Mesodermal cell (in vitro differentiated cells): Measurements from ENCODE around the gene PXT1. TPM values are rescaled to one million over a fixed set of nuclear protein-coding genes. Genes with fewer than 3 reads are reported as not detected.
"Not testable (repeated sequence)": the region's sequence is repeated elsewhere in the genome, so short reads cannot be mapped to it uniquely, and the experiment has no call there.

Experiments used
- H3K27ac ChIP-seq: 2 replicates; pipeline ENCODE4 v1.7.0; 2013; ENCODE audit warnings: mild to moderate bottlenecking, low read depth, low read length, moderate library complexity; ENCODE audit not compliant: severe bottlenecking
- H3K36me3 ChIP-seq: 2 replicates; pipeline ENCODE4 v1.7.1; 2013; ENCODE audit warnings: mild to moderate bottlenecking, low read length, moderate library complexity; ENCODE audit not compliant: control insufficient read depth, insufficient read depth
- H3K4me1 ChIP-seq: one replicate; pipeline ENCODE4 v1.7.1; 2013; ENCODE audit warnings: mild to moderate bottlenecking, low read length; ENCODE audit not compliant: insufficient read depth, control insufficient read depth, poor library complexity, severe bottlenecking
- H3K4me3 ChIP-seq: 2 replicates; pipeline ENCODE4 v1.7.0; 2013; ENCODE audit warnings: low read length, control low read depth, mild to moderate bottlenecking; ENCODE audit not compliant: insufficient read depth, poor library complexity, severe bottlenecking; ENCODE audit errors: extremely low read depth
- H3K9me3 ChIP-seq: 2 replicates; pipeline ENCODE4 v1.7.1; 2013; ENCODE audit warnings: mild to moderate bottlenecking, low read length, moderate library complexity; ENCODE audit not compliant: control insufficient read depth
- WGBS, 2 experiments: methylation state at CpG; one replicate each; pipeline ENCODE4 v1.1.5; 2013; ENCODE audit warnings: missing lambda C conversion rate in 2 of 2; ENCODE audit not compliant: insufficient coverage in 2 of 2; 5-methylcytosine and 5-hydroxymethylcytosine counted together
- polyA plus RNA-seq, 2 experiments: library from polyadenylated mRNA; stranded (reverse); fragments of 50-300 nt; gene quantifications; one replicate each; pipeline ENCODE4 v1.2.3, GENCODE V29; 2013

The PXT1 gene
- not detected for polyA plus RNA-seq (2013, experiment 1 of 2)
- polyA plus RNA-seq (2013, experiment 2 of 2), result not detected

- Histone ChIP-seq H3K4me3 (peak within 1 kb of the TSS; percentile 90), H3K36me3 (peaks cover 10% of the 10 kb centered on the region), H3K4me1 (peaks cover 28% of the 10 kb centered on the region), H3K27ac (peak within 1 kb of the TSS; percentile 95), H3K9me3 (no peaks in the 10 kb centered on the region)
- 1% methylated on average over 66 to 72 of the region's 91 CpGs for WGBS, 2 experiments
Observed at GRCh38 chr6:36442671-36443470, at the start of gene PXT1, which contains the start of gene KCTD20. PXT1 (minus strand) TSS chr6:36442854; CDS start chr6:36426082, 16,772 bp downstream. KCTD20 (plus strand) TSS chr6:36443000; CDS start chr6:36470098, 27,098 bp downstream.

- peaks cover 89% of the 10 kb centered on the region for H3K36me3 ChIP-seq
- peaks cover 4% of the 10 kb centered on the region for H3K4me1 ChIP-seq
- 95 to 100% methylated on average over 2 to 3 of the region's 4 CpGs for WGBS, 2 experiments
- no peak overlapping the region for H3K4me3 ChIP-seq
- no peaks in the 10 kb centered on the region for H3K9me3 ChIP-seq
- no peak overlapping the region for H3K27ac ChIP-seq
Observed at GRCh38 chr6:36492092-36492491, 49.4 kb upstream of the PXT1 start.

GRCh38 chr6:36491378-36491965, 48.8 kb upstream of the PXT1 start:
- H3K36me3 ChIP-seq, result peaks cover 89% of the 10 kb centered on the region
- WGBS, 2 experiments, result 90 to 97% methylated on average over 4 to 7 of the region's 7 CpGs
- H3K27ac ChIP-seq, result no peak overlapping the region
- peaks cover 4% of the 10 kb centered on the region for H3K4me1 ChIP-seq
- no peak overlapping the region for H3K4me3 ChIP-seq
- no peaks in the 10 kb centered on the region for H3K9me3 ChIP-seq

GRCh38 chr6:36489426-36489825, 46.8 kb upstream of the PXT1 start:
- Histone ChIP-seq H3K9me3 (no peaks in the 10 kb centered on the region), H3K36me3 (peaks cover 89% of the 10 kb centered on the region), H3K4me1 (peaks cover 4% of the 10 kb centered on the region), H3K27ac (no peak overlapping the region), H3K4me3 (no peak overlapping the region)
- 90 to 96% methylated on average over 2 of the region's 4 CpGs for WGBS, 2 experiments

GRCh38 chr6:36488221-36488620, 45.6 kb upstream of the PXT1 start:
- Histone ChIP-seq H3K9me3 (no peaks in the 10 kb centered on the region), H3K36me3 (peaks cover 89% of the 10 kb centered on the region), H3K4me1 (peaks cover 4% of the 10 kb centered on the region), H3K4me3 (no peak overlapping the region), H3K27ac (no peak overlapping the region)

GRCh38 chr6:36487698-36488097, 45.0 kb upstream of the PXT1 start:
- WGBS, 2 experiments, result 89 to 100% methylated on average over 1 of the region's 1 CpG

GRCh38 chr6:36484736-36485135, 42.1 kb upstream of the PXT1 start:
- peaks cover 96% of the 10 kb centered on the region for H3K36me3 ChIP-seq

More at GRCh38 chr6:36487698-36488097, 45.0 kb upstream of the PXT1 start:
- Histone ChIP-seq H3K36me3 (peaks cover 89% of the 10 kb centered on the region), H3K27ac (no peak overlapping the region), H3K9me3 (no peaks in the 10 kb centered on the region), H3K4me1 (peaks cover 4% of the 10 kb centered on the region), H3K4me3 (no peak overlapping the region)

GRCh38 chr6:36483326-36483725, 40.7 kb upstream of the PXT1 start:
- 86 to 100% methylated on average over 4 to 5 of the region's 5 CpGs for WGBS, 2 experiments
- H3K4me1 ChIP-seq, H3K4me3 ChIP-seq, H3K27ac ChIP-seq, H3K9me3 ChIP-seq: not testable (repeated sequence)
- peaks cover 95% of the 10 kb centered on the region for H3K36me3 ChIP-seq

More at GRCh38 chr6:36484736-36485135, 42.1 kb upstream of the PXT1 start:
- Histone ChIP-seq H3K4me1 (peaks cover 4% of the 10 kb centered on the region), H3K27ac (no peak overlapping the region), H3K4me3 (no peak overlapping the region), H3K9me3 (no peaks in the 10 kb centered on the region)
- WGBS, 2 experiments, result 89 to 97% methylated on average over 3 of the region's 5 CpGs

- Histone ChIP-seq H3K9me3 (no peaks in the 10 kb centered on the region), H3K27ac (no peak overlapping the region), H3K4me3 (no peak overlapping the region), H3K4me1 (peaks cover 7% of the 10 kb centered on the region), H3K36me3 (peaks cover 89% of the 10 kb centered on the region)
- WGBS, 2 experiments, result no CpG with 5 or more reads among the region's 1 CpG
Observed at GRCh38 chr6:36479256-36479655, 36.6 kb upstream of the PXT1 start.

GRCh38 chr6:36478051-36478526, 35.4 kb upstream of the PXT1 start:
- 100% methylated on average over 1 of the region's 2 CpGs; no CpG with 5 or more reads in 1 of the 2 experiments for WGBS, 2 experiments
- Histone ChIP-seq H3K4me1 (peaks cover 7% of the 10 kb centered on the region), H3K9me3 (no peaks in the 10 kb centered on the region), H3K4me3 (no peak overlapping the region), H3K27ac (no peak overlapping the region), H3K36me3 (peaks cover 89% of the 10 kb centered on the region)
